G401 (cell line): Measurements from ENCODE around the gene FHOD1. TPM values are rescaled to one million over a fixed set of nuclear protein-coding genes. Genes with fewer than 3 reads are reported as not detected.

Source experiments
- DNase-seq: peaks from one replicate; pipeline ENCODE4 v3.0.0-alpha.2; 2015; ENCODE audit warnings: low spot score
- in situ Hi-C: cut with HindIII; loops from 2 replicates; pipeline ENCODE4 v1.10.0; 2016; ENCODE audit warnings: low sequenced_read_pairs, mixed read lengths
- total RNA-seq: library from RNA; depleted of rRNA; stranded (reverse); fragments of >200 nt; shearing (Covaris generic); gene quantifications from 2 replicates; pipeline ENCODE4 v1.2.3, GENCODE V29; 2014

Gene FHOD1
- total RNA-seq, 1 experiment from 2014 or later = 19.2 TPM

DNA sequence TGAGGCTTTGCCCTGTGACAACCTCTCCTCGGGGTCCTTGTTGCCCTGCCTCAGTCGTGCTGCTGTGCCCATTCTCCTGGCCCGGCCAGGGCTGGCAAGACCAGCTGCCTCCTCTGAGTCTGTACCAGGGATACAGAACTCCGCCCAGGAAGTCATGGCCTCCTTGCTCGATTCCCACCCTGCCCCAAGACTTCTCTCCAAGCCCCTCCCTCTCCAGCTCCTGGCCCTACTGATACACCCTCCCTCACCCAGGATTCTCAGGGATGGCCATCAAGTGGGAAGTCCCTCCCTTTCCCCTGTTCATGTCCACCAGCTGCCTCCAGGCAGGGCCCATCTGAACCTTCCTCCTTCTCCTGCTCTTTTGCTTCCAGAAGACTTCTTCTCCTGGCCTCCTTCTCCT, 31.6 kb downstream of the FHOD1 start:
- no peak for DNase-seq
- in situ Hi-C loops = no loop called here

DNA sequence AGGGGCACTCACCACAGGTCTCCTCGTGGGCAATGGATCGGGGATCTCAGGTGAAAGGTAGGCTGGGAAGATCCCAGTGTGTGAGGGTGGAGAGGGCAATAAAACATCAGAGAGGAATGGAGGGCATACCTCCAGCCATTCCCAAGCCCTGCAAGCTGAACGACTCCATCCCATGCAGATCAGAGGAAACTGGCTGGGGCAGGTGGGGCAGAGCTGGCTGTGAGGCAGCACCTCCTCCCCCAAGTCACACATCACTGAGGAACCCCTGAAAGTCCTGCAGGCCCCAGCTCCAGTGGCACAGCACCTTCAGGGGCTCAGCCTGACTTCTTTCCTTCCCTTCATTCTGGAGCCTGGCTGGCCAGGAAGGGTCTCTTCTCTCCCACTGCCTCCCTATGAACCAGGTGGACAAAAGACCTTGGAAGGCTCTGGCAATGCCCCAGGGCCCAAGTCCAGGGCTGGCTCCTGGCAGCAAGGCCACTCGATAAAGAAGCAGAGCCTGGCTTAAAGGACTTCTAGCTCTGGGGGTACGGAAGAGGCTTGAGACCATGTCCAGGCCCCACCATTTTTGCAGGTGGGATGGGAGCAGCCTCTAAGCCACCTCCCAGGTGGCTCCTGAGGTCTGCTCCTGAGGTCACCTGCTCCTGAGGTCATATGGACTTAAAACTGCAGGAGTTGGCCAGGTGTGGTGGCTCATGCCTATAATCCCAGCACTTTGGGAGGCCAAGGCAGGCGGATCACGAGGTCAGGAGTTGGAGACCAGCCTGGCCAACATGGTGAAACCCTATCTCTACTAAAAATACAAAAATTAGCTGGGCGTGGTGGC, 33.9 kb downstream of the FHOD1 start:
- in situ Hi-C loops = no loop called here
- DNase-seq = no peak

DNA sequence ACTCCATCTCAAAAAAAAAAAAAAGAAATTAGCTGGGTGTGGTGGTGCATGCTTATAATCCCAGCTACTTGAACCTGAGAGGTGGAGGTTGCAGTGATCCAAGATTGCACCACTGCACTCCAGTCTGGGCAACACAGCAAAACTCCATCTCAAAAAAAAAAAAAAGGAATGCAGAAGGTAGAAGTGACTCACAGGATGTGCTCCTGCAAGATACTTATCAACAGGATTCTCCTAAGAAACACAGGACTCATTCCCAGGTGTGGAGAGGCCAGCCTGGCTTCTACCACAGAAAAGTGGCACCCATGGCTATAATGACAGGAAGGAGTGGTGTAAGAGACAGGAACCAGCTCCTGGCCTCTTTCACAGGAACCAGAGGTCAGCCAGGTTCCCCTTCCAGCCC, 34.5 kb downstream of the FHOD1 start:
- DNase-seq = no peak
- in situ Hi-C loops = no loop called here

DNA sequence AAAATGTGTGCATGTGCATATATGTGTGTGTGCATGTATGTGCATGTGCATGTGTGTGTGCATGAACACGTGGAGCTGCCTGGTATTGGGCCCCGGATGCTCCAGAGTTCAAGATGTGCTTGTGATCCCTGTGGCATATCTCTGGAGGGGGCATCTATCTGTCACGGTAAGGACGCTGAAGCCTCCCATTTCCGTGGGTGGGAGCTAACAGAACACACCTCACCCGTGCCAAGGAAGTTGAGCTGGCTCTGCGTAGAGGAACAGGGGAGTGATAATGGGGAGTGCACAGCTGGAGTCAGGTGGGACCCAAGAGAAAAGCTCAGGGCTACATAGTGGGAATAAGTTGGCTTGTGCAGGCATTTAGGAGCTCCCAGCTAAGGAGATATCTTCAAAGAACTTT, 35.6 kb downstream of the FHOD1 start:
- no peak for DNase-seq
- in situ Hi-C loops = no loop called here

- in situ Hi-C loops = no loop called here
- DNase-seq = no peak
Measured at GRCh38 chr16:67210069-67210937, 37.0 kb downstream of the FHOD1 start.

DNA sequence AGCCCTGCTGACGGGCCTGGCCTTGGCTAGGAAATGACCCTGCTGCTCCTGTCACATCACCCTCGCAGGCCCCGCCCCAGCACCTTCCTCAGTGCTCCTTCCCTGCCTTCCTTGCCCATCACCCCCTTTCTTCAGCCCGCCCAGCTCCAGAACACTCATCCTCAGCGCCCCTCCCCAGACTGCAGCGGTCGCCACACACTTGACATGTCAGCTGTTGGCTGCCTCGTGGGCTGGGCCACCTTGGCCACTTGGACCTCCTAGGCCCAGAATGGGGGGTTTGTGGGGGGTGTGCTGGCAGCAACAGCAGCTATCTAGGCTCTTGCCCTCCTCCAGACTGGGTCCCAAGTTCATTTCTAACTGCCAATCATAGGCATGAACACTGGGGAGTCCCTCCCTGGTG, 37.7 kb downstream of the FHOD1 start:
- in situ Hi-C loops = no loop called here
- DNase-seq = no peak

- in situ Hi-C loops = no loop called here
- DNase-seq = no peak
Measured at GRCh38 chr16:67208154-67208896, 39.0 kb downstream of the FHOD1 start.

DNA sequence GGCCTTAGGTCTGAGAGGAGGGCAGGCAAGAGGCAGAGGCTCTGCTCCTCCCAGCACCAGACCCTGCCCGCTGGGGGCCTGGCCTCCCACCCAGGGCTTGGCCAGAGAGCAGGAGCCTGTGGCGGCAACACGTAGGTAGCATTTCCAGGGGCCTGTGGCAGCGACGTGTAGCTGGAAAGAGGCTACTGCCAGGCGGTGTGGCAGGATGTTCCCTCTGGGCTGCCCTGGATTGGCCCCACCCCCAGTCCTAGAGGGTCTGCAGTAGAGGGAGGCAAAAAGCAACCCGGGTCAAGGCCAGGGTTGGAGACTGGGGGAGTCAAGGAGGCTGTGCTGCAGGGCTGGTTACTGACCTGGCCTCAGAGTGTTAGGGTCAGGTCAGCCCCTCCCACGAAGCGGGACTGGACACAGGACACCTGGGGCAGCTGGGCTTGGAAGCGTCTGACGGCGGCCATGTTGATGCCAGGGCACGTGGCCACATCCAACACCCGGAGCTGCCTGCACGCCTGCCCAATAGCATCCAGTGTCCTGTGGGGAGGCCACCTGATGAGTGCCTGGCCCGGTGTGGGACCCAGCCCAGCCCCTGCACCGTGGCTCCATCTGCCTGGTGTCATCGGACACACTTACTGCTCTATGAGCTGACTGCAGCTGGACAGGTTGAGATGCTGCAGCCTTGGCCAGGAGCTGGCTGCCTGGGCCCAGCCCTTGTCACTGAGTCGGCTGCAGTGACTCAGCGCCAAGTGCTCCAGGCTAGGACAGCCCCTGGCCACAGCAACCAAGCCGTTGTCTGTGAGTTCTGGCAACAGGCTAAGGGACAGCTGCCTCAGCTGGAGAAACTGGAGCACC, 39.8 kb downstream of the FHOD1 start:
- in situ Hi-C loops = no loop called here
- DNase-seq = no peak

- in situ Hi-C loops = no loop called here
Measured at GRCh38 chr16:67206838-67207248, 40.4 kb downstream of the FHOD1 start.

DNA sequence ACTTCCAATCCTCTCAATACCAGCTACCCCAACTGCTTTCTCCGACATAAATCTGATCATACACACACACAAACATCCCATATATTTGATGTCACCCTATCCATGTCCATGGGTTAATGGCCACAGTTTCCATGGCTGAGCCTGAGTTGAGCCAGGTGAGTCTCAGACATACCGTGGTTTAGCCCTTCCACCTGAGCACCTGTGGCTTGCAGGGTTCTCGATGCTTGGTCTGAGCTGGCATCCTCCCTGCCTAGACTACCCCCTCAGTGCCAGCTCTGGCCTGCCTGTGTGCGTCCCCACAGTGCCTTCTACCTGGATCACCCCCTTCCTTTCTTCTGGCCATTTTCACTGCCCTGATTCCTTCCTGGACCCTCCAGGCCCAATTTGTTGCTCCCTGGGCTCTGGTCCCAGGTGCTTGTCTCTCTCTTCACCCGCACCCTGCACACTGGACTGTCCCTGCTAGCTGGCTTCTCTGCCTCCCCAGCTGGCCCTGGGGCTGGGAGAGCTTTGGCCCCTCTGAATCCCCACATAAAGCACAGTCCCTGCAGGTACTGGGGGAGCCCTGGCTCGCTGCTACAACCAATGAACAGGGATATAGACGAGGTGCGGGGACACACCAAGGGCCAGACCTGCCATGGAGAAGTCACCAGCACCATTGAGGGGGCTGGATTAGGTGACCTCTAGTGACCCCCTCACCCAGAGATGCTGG, 41.0 kb downstream of the FHOD1 start:
- no peak for DNase-seq
- in situ Hi-C loops = no loop called here

More at GRCh38 chr16:67206838-67207248, 40.4 kb downstream of the FHOD1 start:
- DNase-seq = no peak

DNA sequence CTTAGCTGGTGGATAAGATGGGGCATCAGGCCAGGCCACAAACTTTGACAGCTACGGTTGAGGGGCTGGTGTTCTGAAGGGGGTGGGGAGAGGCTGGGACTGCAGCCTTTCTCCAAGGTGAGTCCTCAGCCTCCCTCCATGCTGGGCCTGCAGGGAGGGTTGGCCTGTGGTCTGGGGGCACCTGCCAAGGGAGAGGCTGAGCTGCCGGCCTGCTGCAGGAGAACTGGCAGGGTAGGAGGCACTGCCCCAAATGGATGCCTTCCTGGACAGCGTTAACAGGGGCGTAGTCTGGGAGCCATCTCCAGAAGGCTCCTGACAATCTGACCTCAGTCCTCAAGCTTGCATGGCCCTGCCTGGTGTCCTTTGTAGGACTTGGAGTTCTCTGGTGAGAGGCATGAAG, 43.2 kb downstream of the FHOD1 start:
- in situ Hi-C loops = no loop called here
- DNase-seq = no peak

DNA sequence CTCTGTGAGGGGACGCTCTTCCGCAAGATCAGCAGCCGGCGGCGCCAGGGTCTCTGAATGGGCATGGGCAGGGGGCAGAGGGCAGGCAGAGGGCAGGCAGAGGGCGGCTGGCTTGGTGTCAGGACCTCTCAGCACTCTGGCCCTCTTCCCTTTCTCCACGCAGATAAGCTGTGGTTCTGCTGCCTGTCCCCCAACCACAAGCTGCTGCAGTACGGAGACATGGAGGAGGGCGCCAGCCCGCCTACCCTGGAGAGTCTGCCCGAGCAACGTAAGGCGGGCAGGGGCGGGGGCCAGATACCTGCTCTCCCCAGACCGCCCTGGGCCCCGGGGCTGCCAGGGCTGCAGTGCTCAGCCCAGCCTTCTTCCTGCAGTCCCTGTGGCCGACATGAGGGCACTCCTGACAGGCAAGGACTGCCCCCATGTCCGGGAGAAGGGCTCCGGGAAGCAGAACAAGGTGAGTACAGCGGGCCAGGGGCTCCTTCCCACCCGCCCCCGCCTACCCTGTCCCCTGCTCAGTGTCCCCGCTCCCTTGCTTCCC, 44.3 kb downstream of the FHOD1 start:
- DNase-seq = no peak
- in situ Hi-C loops = no loop called here

DNA sequence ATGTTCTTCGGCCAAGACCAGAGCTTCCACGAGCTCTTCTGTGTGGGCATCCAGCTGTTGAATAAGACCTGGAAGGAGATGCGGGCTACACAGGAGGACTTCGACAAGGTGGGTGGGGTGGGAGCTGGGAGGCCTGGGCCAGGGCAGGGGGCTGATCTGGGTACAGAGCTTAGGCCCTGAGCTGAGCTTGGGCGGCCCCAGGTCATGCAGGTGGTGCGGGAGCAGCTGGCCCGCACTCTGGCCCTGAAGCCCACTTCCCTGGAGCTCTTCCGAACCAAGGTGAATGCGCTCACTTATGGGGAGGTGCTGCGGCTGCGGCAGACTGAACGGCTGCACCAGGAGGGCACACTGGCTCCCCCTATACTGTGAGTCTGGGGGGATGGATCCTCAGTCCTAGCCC, 44.9 kb downstream of the FHOD1 start:
- in situ Hi-C loops = no loop called here
- no peak for DNase-seq

- in situ Hi-C loops = no loop called here
- no peak for DNase-seq
Measured at GRCh38 chr16:67201411-67202345, 45.6 kb downstream of the FHOD1 start.

DNA sequence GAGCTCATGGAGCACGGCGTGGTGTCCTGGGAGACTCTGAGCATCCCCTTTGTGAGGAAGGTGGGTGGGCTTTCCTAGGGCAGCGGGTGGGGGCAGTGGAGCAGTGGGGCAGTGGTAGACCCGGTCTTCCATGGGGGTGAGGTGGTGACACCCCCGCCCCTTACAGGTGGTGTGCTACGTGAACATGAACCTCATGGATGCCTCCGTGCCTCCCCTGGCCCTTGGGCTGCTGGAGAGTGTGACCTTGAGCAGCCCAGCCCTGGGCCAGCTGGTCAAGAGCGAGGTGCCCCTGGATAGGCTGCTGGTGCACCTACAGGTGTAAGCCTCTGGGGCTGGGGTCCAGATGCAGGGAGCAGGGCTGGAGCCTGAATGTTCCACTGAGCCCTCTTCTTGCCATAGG, 46.8 kb downstream of the FHOD1 start:
- in situ Hi-C loops = no loop called here
- DNase-seq = no peak

GRCh38 chr16:67199808-67200198, 47.5 kb downstream of the FHOD1 start:
- in situ Hi-C loops = no loop called here
- no peak for DNase-seq
